IMR-90 (cell line): Measurements from ENCODE around the gene REPS2. TPM values are rescaled to one million over a fixed set of nuclear protein-coding genes. Genes with fewer than 3 reads are reported as not detected.

Experiments used
- ATAC-seq: fragments of 200-7000 bp; cut with Tn5 transposase; 2 replicates; pipeline ENCODE4 v1.9.1; 2020; ENCODE audit warnings: low read depth, mild to moderate bottlenecking, moderate library complexity
- BruUV-seq: library from RNA; stranded (reverse); fragments of 400-500 nt; replicated peaks from 2 replicates; lab custom pipeline; 2021; lab: Mats Ljungman, UMichigan
- CTCF ChIA-PET: fragments of 300-600 bp; formaldehyde crosslinking; extraction: SDS; loops from one replicate; lab custom pipeline; 2021; ENCODE audit warnings: antibody characterized with exemption; lab: Yijun Ruan, JAX
- POLR2A ChIA-PET: fragments of 300-600 bp; sonication (Branson Sonifier 250); formaldehyde crosslinking; loops from one replicate; lab custom pipeline; 2022; ENCODE audit warnings: antibody characterized with exemption; ENCODE audit not compliant: unreplicated experiment; lab: Charles Lee
- DNase-seq: peaks from one replicate; pipeline ENCODE4 v3.0.0; 2013
- H2AFZ ChIP-seq: replicated peaks from 2 replicates; pipeline ENCODE3; 2013; ENCODE audit warnings: low read length, mild to moderate bottlenecking; ENCODE audit not compliant: poor library complexity
- H2AK5ac ChIP-seq: 2 replicates; pipeline ENCODE4 v1.6.1; 2013; ENCODE audit warnings: low read depth, low read length, inconsistent platforms
- H2AK9ac ChIP-seq: replicated peaks from 2 replicates; pipeline ENCODE3; 2013; ENCODE audit warnings: mild to moderate bottlenecking, low read depth, low read length, moderate library complexity; ENCODE audit not compliant: poor library complexity
- H2BK120ac ChIP-seq: 2 replicates; pipeline ENCODE4 v1.6.1; 2013; ENCODE audit warnings: low read depth, low read length, inconsistent platforms
- H2BK15ac ChIP-seq: 3 replicates; pipeline ENCODE4 v1.6.1; 2013; ENCODE audit warnings: low read depth, low read length, inconsistent platforms
- H2BK20ac ChIP-seq: 2 replicates; pipeline ENCODE4 v1.6.1; 2013; ENCODE audit warnings: low read depth, mild to moderate bottlenecking, inconsistent platforms, low read length, moderate library complexity
- H2BK5ac ChIP-seq: 2 replicates; pipeline ENCODE4 v1.6.1; 2013; ENCODE audit warnings: mild to moderate bottlenecking, low read depth, low read length, inconsistent platforms; ENCODE audit not compliant: poor library complexity, severe bottlenecking
- H3K14ac ChIP-seq: replicated peaks from 2 replicates; pipeline ENCODE4 v1.6.1; 2013; ENCODE audit warnings: low read depth, low read length, inconsistent platforms
- H3K18ac ChIP-seq: 2 replicates; pipeline ENCODE4 v1.6.1; 2013; ENCODE audit warnings: low read depth, low read length, control low read depth
- H3K23ac ChIP-seq: 2 replicates; pipeline ENCODE4 v1.6.1; 2013; ENCODE audit warnings: low read depth, low read length, inconsistent platforms
- H3K27ac ChIP-seq: 2 replicates; pipeline ENCODE4 v1.5.1; 2013; ENCODE audit warnings: mild to moderate bottlenecking, control low read depth, low read length; ENCODE audit not compliant: insufficient read depth
- H3K27me3 ChIP-seq: 2 replicates; pipeline ENCODE4 v1.6.1; 2013; ENCODE audit warnings: low read length; ENCODE audit not compliant: control insufficient read depth, insufficient read depth
- H3K36me3 ChIP-seq: 2 replicates; pipeline ENCODE4 v1.6.1; 2013; ENCODE audit warnings: low read length, mixed read lengths; ENCODE audit not compliant: control insufficient read depth, insufficient read depth
- H3K4ac ChIP-seq: 2 replicates; pipeline ENCODE4 v1.6.1; 2013; ENCODE audit warnings: low read depth, low read length, inconsistent platforms
- H3K4me1 ChIP-seq: 2 replicates; pipeline ENCODE4 v1.6.1; 2013; ENCODE audit warnings: low read length, mixed read lengths; ENCODE audit not compliant: control insufficient read depth, insufficient read depth
- H3K4me2 ChIP-seq: 2 replicates; pipeline ENCODE4 v1.6.1; 2013; ENCODE audit warnings: low read depth, mild to moderate bottlenecking, control low read depth, low read length, moderate library complexity
- H3K4me3 ChIP-seq: 2 replicates; pipeline ENCODE4 v1.5.1; 2013; ENCODE audit warnings: low read depth, mild to moderate bottlenecking, control low read depth, low read length, moderate library complexity; ENCODE audit not compliant: insufficient read depth
- H3K56ac ChIP-seq: 2 replicates; pipeline ENCODE4 v1.6.1; 2013; ENCODE audit warnings: low read length, inconsistent platforms; ENCODE audit not compliant: insufficient read depth; ENCODE audit errors: extremely low read depth
- H3K79me1 ChIP-seq, 2 experiments: 2 replicates each; pipeline ENCODE4 v1.6.1; 2013; ENCODE audit warnings: low read length in 2 of 2, inconsistent platforms in 1 of 2, low read depth in 1 of 2
- H3K9ac ChIP-seq: 2 replicates; pipeline ENCODE4 v1.6.1; 2013; ENCODE audit warnings: low read depth, low read length, control low read depth
- H3K9me1 ChIP-seq: 2 replicates; pipeline ENCODE4 v1.6.1; 2013; ENCODE audit warnings: low read length, inconsistent platforms; ENCODE audit not compliant: insufficient read depth
- H3K9me3 ChIP-seq: 2 replicates; pipeline ENCODE4 v1.6.1; 2013; ENCODE audit warnings: low read length; ENCODE audit not compliant: control insufficient read depth, insufficient read depth
- H4K20me1 ChIP-seq: 2 replicates; pipeline ENCODE4 v1.6.1; 2013; ENCODE audit warnings: low read length, inconsistent platforms; ENCODE audit not compliant: insufficient read depth
- H4K5ac ChIP-seq: 2 replicates; pipeline ENCODE4 v1.6.1; 2013; ENCODE audit warnings: mild to moderate bottlenecking, low read depth, low read length, control low read depth
- H4K8ac ChIP-seq, 2 experiments: 2 replicates each; pipeline ENCODE4 v1.6.1; 2013; ENCODE audit warnings: low read depth in 2 of 2, low read length in 2 of 2, control low read depth in 1 of 2, inconsistent platforms in 1 of 2
- H4K91ac ChIP-seq: 2 replicates; pipeline ENCODE4 v1.6.1; 2013; ENCODE audit warnings: low read depth, low read length, inconsistent platforms; ENCODE audit not compliant: insufficient read depth
- BHLHE40 ChIP-seq: fragments of 150-350 bp; IDR thresholded peaks from 2 replicates; pipeline ENCODE4 v1.6.1; 2016; ENCODE audit warnings: mild to moderate bottlenecking, low read depth, low read length
- CEBPB ChIP-seq: IDR thresholded peaks from 2 replicates; pipeline ENCODE4 v1.6.1; 2012; ENCODE audit warnings: low read depth, low read length, improper control_type of control experiment
- CHD1 ChIP-seq: IDR thresholded peaks from 2 replicates; pipeline ENCODE4 v1.6.1; 2012; ENCODE audit warnings: low read depth, low read length, improper control_type of control experiment
- CTCF ChIP-seq: conservative IDR thresholded peaks from 2 replicates; pipeline ENCODE4 v1.5.1; 2012; ENCODE audit warnings: mild to moderate bottlenecking, low read depth, low read length, improper control_type of control experiment
- ELK1 ChIP-seq: fragments of 150-350 bp; IDR thresholded peaks from 2 replicates; pipeline ENCODE4 v1.6.1; 2016; ENCODE audit warnings: low read depth, mild to moderate bottlenecking, low read length, moderate library complexity, borderline replicate concordance
- FOS ChIP-seq: fragments of 150-350 bp; IDR thresholded peaks from 2 replicates; pipeline ENCODE4 v1.6.1; 2016; ENCODE audit warnings: low read depth, low read length
- MAFK ChIP-seq: IDR thresholded peaks from 2 replicates; pipeline ENCODE4 v1.6.1; 2012; ENCODE audit warnings: low read depth, low read length, improper control_type of control experiment
- MAZ ChIP-seq: IDR thresholded peaks from 2 replicates; pipeline ENCODE4 v1.6.1; 2012; ENCODE audit warnings: low read depth, mild to moderate bottlenecking, low read length, improper control_type of control experiment, moderate library complexity, borderline replicate concordance
- MXI1 ChIP-seq: IDR thresholded peaks from 2 replicates; pipeline ENCODE4 v1.6.1; 2012; ENCODE audit warnings: low read depth, mild to moderate bottlenecking, low read length, moderate library complexity, borderline replicate concordance
- NFE2L2 ChIP-seq: fragments of 150-350 bp; IDR thresholded peaks from 2 replicates; pipeline ENCODE4 v1.6.1; 2016; ENCODE audit warnings: low read depth, mild to moderate bottlenecking, low read length
- POLR2A ChIP-seq: IDR thresholded peaks from 2 replicates; pipeline ENCODE4 v1.6.1; 2012; ENCODE audit warnings: mild to moderate bottlenecking, low read depth, low read length
- RAD21 ChIP-seq: IDR thresholded peaks from 2 replicates; pipeline ENCODE4 v1.6.1; 2012; ENCODE audit warnings: low read length, improper control_type of control experiment
- RCOR1 ChIP-seq: IDR thresholded peaks from 2 replicates; pipeline ENCODE4 v1.6.1; 2012; ENCODE audit warnings: mild to moderate bottlenecking, low read length, improper control_type of control experiment; ENCODE audit not compliant: insufficient replicate concordance
- RFX5 ChIP-seq: IDR thresholded peaks from 2 replicates; pipeline ENCODE4 v1.8.0; 2012; ENCODE audit warnings: low read depth, mild to moderate bottlenecking, low read length, moderate library complexity
- SMC3 ChIP-seq: fragments of 150-350 bp; IDR thresholded peaks from 2 replicates; pipeline ENCODE4 v1.6.1; 2016; ENCODE audit warnings: low read depth, mild to moderate bottlenecking, antibody characterized with exemption, low read length, moderate library complexity
- USF2 ChIP-seq: fragments of 150-350 bp; IDR thresholded peaks from 2 replicates; pipeline ENCODE4 v1.6.1; 2017; ENCODE audit warnings: mild to moderate bottlenecking, antibody characterized with exemption, low read length, low read depth
- WGBS, 2 experiments: methylation state at CpG; one replicate each; pipeline versions ENCODE4 v1.1.5 to v1.1.7; 2013; ENCODE audit warnings: missing lambda C conversion rate in 2 of 2; ENCODE audit not compliant: insufficient read length in 1 of 2; ENCODE audit errors: extremely low coverage in 2 of 2; 5-methylcytosine and 5-hydroxymethylcytosine counted together
- dilution Hi-C: fragments of 300-500 bp; cut with HindIII; formaldehyde crosslinking; loops from one replicate; pipeline ENCODE4 v1.14.3; 2018; ENCODE audit warnings: low sequenced_read_pairs; ENCODE audit not compliant: unreplicated experiment
- in situ Hi-C: fragments of 300-500 bp; cut with MboI; formaldehyde crosslinking; loops from 3 replicates; pipeline ENCODE4 v1.14.3; 2019; ENCODE audit warnings: low sequenced_read_pairs, inconsistent platforms, mixed read lengths
- intact Hi-C: fragments of 100-400 bp; cut with micrococcal nuclease; formaldehyde crosslinking; loops from 2 replicates; pipeline ENCODE4 v1.10.0; 2022
- polyA plus RNA-seq, 3 experiments: library from polyadenylated mRNA; depleted of rRNA; stranded (reverse); fragments of >200 nt; gene quantifications; 2 replicates each; pipeline ENCODE4 v1.2.3, GENCODE V29; 2012; ENCODE audit warnings: low replicate concordance in 1 of 3
- total RNA-seq: library from RNA; depleted of rRNA; stranded (reverse); fragments of >200 nt; gene quantifications from 2 replicates; pipeline ENCODE4 v1.2.3, GENCODE V29; 2012

The REPS2 gene
- total and polyA plus RNA-seq, 2 of the 4 experiments (the other 2 are of a cell fraction), result 0.02 to 0.18 TPM

- no peak for DNase-seq
- Histone ChIP-seq H3K79me1 (no peaks in the 10 kb centered on the region), H2BK20ac (no peak overlapping the region)
Observed at GRCh38 chrX:17170973-17171372, 224.5 kb downstream of the REPS2 start.

More at GRCh38 chrX:17170973-17171372, 224.5 kb downstream of the REPS2 start:
- Histone ChIP-seq H4K20me1 (no peaks in the 10 kb centered on the region), H3K36me3 (no peaks in the 10 kb centered on the region), H2BK120ac (no peak overlapping the region), H3K9me1 (no peaks in the 10 kb centered on the region), H2BK15ac (no peak overlapping the region), H4K91ac (no peak overlapping the region), H3K23ac (no peak overlapping the region), H3K4me2 (no peak overlapping the region), H4K8ac (no peak overlapping the region), H2AFZ (no peak overlapping the region), H3K4me3 (no peak overlapping the region), H3K18ac (no peak overlapping the region), H2AK9ac (no peak overlapping the region), H3K27ac (no peak overlapping the region), H3K9ac (no peak overlapping the region), H3K14ac (no peak overlapping the region), H3K4me1 (no peaks in the 10 kb centered on the region), H2AK5ac (no peak overlapping the region), H2BK5ac (no peak overlapping the region), H3K56ac (no peak overlapping the region), H3K4ac (no peak overlapping the region), H3K9me3 (no peaks in the 10 kb centered on the region), H4K5ac (no peak overlapping the region), H3K27me3 (no peaks in the 10 kb centered on the region; the same call in 1 of the 2 replicates)
- TF ChIP-seq USF2 (no peak), MXI1 (no peak), MAZ (no peak), RAD21 (no peak), NFE2L2 (no peak), SMC3 (no peak), CEBPB (no peak), CHD1 (no peak), FOS (no peak), POLR2A (no peak), RCOR1 (no peak), MAFK (no peak), RFX5 (no peak), ELK1 (no peak), CTCF (no peak), BHLHE40 (no peak)
- in situ Hi-C loops, result no loop called here
- intact Hi-C loops, result no loop called here
- no CpG with 5 or more reads among the region's 2 CpGs for WGBS, 2 experiments
- ChIA-PET POLR2A (no interaction called here), CTCF (no interaction called here)
- no TSS peak for BruUV-seq
- dilution Hi-C loops, result no loop called here
- no peak for ATAC-seq
